NCI-H2196 (cell line): ENCODE data around the gene EDARADD.

ENCODE experiments used
- DNase-seq: peaks from one replicate; lab custom pipeline; 2025; ENCODE audit not compliant: unreplicated experiment; lab: John Stamatoyannopoulos, UW

Gene EDARADD

GRCh38 chr1:236392182-236392581 is 1.9 kb upstream of the EDARADD start:
- DNase-seq: no peak

GRCh38 chr1:236394879-236395229 is 768 bp downstream of the EDARADD start:
- peak; percentile 15 for DNase-seq

GRCh38 chr1:236395230-236395946 is 1.3 kb downstream of the EDARADD start:
- peak; percentile 15 for DNase-seq

GRCh38 chr1:236395947-236396664 is 2.0 kb downstream of the EDARADD start:
- no peak for DNase-seq

GRCh38 chr1:236396665-236397043 is 2.6 kb downstream of the EDARADD start:
- no peak for DNase-seq

GRCh38 chr1:236397173-236397759 is 3.2 kb downstream of the EDARADD start:
- no peak for DNase-seq

- no peak for DNase-seq
These were observed 4.5 kb downstream of the EDARADD start for GRCh38 chr1:236398538-236398937.

GRCh38 chr1:236400061-236400603 is 6.0 kb downstream of the EDARADD start:
- DNase-seq: no peak

- no peak for DNase-seq
These were observed 7.6 kb downstream of the EDARADD start for GRCh38 chr1:236401698-236402097.

GRCh38 chr1:236403905-236404696 is 10.0 kb downstream of the EDARADD start:
- DNase-seq: no peak

GRCh38 chr1:236407059-236407458 is 13.0 kb downstream of the EDARADD start:
- no peak for DNase-seq

- no peak for DNase-seq
These were observed 19.6 kb downstream of the EDARADD start for GRCh38 chr1:236413688-236414087.

- DNase-seq: peak; percentile 4
These were observed 22.1 kb downstream of the EDARADD start for GRCh38 chr1:236416165-236416564.

GRCh38 chr1:236417336-236417735 is 23.2 kb downstream of the EDARADD start:
- DNase-seq: no peak

GRCh38 chr1:236419502-236419901 is 25.4 kb downstream of the EDARADD start:
- no peak for DNase-seq

- no peak for DNase-seq
These were observed 26.9 kb downstream of the EDARADD start for GRCh38 chr1:236421022-236421421.

- no peak for DNase-seq
These were observed 27.9 kb downstream of the EDARADD start for GRCh38 chr1:236421850-236422516.

GRCh38 chr1:236422517-236422876 is 28.4 kb downstream of the EDARADD start:
- no peak for DNase-seq

GRCh38 chr1:236425031-236425663 is 31.1 kb downstream of the EDARADD start:
- no peak for DNase-seq

GRCh38 chr1:236426215-236426614 is 32.1 kb downstream of the EDARADD start:
- DNase-seq: no peak
